Measurements from ENCODE around the gene OASL. TPM values are rescaled to one million over a fixed set of nuclear protein-coding genes. Genes with fewer than 3 reads are reported as not detected.

OASL gene, protein sequence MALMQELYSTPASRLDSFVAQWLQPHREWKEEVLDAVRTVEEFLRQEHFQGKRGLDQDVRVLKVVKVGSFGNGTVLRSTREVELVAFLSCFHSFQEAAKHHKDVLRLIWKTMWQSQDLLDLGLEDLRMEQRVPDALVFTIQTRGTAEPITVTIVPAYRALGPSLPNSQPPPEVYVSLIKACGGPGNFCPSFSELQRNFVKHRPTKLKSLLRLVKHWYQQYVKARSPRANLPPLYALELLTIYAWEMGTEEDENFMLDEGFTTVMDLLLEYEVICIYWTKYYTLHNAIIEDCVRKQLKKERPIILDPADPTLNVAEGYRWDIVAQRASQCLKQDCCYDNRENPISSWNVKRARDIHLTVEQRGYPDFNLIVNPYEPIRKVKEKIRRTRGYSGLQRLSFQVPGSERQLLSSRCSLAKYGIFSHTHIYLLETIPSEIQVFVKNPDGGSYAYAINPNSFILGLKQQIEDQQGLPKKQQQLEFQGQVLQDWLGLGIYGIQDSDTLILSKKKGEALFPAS
- total RNA-seq (1 to 10 TPM; 7.2 to 9.7 TPM), polyA plus RNA-seq (1 to 10 TPM; 5.6 to 9.8 TPM)

GRCh38 chr12:121038861-121039668 is at the start of gene OASL:
Gene OASL, minus strand, starts transcription at chr12:121039246. Its CDS starts 275 bp downstream, at chr12:121038971.
- H3K4me1 Mint-ChIP-seq = peaks cover 28 to 65% (median 38%) of the 10 kb centered on the region in 4 donors
- Histone ChIP-seq H3K9me3 (ENCODE audit: control insufficient read depth in 1 of 2, low read length in 2 of 2) (no peaks in the 10 kb centered on the region), H3K4me3 (ENCODE audit: low read length in 2 of 2) (peak within 1 kb of the TSS; percentile 80 to 86), H3K27me3 (ENCODE audit: insufficient read depth, low read length) (no peaks in the 10 kb centered on the region), H3K27ac (ENCODE audit: low read depth, low read length) (peak within 1 kb of the TSS; percentile 78), H3K36me3 (ENCODE audit: insufficient read depth, low read length) (no peaks in the 10 kb centered on the region), H3K4me1 (ENCODE audit: insufficient read depth, low read length) (peaks cover 45% of the 10 kb centered on the region)
- peak within 1 kb of the TSS; percentile 97 to 100 (median 98) for H3K4me3 Mint-ChIP-seq
- intact Hi-C loops (cut with micrococcal nuclease) = loop anchor here (1.0 kb wide), 2 partner anchors 21 to 23 kb away; partner anchors contain the start of gene C12orf43
- peak within 1 kb of the TSS; percentile 96 to 100 (median 98) for H3K27ac Mint-ChIP-seq
- ChIA-PET POLR2A (ENCODE audit: partially characterized antibody) (interaction anchor here (0.6 to 3.3 kb wide), 9 partner anchors 8 to 58 kb away, joined by 3 to 15 read pairs (median 3); partner anchors contain the start of gene C12orf43), CTCF (ENCODE audit: partially characterized antibody) (interaction anchor here (1.5 to 8.2 kb wide), 2 partner anchors 21 to 54 kb away, joined by 4 to 65 read pairs; no protein-coding TSS in a partner anchor)
- H3K9me3 Mint-ChIP-seq = no peaks in the 10 kb centered on the region
- peaks cover 7 to 11% of the 10 kb centered on the region in 2 donors for H3K36me3 Mint-ChIP-seq
- H3K27me3 Mint-ChIP-seq = peaks cover 3 to 5% of the 10 kb centered on the region in 2 donors
- peak; percentile 62 to 82 (median 62) for DNase-seq

DNA sequence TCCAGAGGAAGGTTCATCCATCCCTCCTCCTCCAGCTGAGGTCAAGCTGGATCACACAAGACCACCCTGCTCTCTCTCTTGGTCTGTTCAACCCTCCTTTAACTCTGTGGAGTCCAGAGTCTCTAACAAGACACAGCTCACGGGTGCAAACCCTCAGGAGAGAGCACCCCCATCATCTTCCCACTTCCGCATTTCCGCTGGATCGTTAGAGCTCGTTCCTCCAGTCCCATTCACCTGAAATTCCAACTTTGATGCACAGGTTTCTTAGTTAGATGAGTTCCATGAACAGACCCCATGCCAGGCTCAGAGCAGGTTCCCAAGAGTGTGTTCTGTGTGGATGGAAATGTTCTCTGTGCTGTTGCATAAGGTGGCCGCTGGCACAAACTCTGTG is 49.1 kb upstream of the OASL start:
- no peaks in the 10 kb centered on the region for H3K27me3 ChIP-seq (ENCODE audit: insufficient read depth, low read length)
- no peaks in the 10 kb centered on the region for H3K9me3 Mint-ChIP-seq
- CTCF ChIA-PET (ENCODE audit: partially characterized antibody) = interaction anchor here (0.7 to 1.5 kb wide), 2 partner anchors 8 to 27 kb away, joined by 3 to 4 read pairs; no protein-coding TSS in a partner anchor
- no peaks in the 10 kb centered on the region for H3K36me3 ChIP-seq (ENCODE audit: insufficient read depth, low read length)
- H3K27ac Mint-ChIP-seq = peak overlapping the region in 3 of 7 donors; percentile 52 to 83 (median 71)
- H3K4me1 ChIP-seq (ENCODE audit: insufficient read depth, low read length) = peaks cover 22% of the 10 kb centered on the region
- H3K9me3 ChIP-seq (ENCODE audit: control insufficient read depth in 1 of 2, low read length in 2 of 2) = no peaks in the 10 kb centered on the region
- H3K27ac ChIP-seq (ENCODE audit: low read depth, low read length) = no peak overlapping the region
- POLR2A ChIA-PET (ENCODE audit: partially characterized antibody) = no interaction called here
- H3K27me3 Mint-ChIP-seq = no peaks in the 10 kb centered on the region
- H3K4me3 Mint-ChIP-seq = no peak overlapping the region
- peaks cover 31 to 50% (median 40%) of the 10 kb centered on the region in 4 donors for H3K4me1 Mint-ChIP-seq
- no peak overlapping the region for H3K4me3 ChIP-seq (ENCODE audit: low read length in 2 of 2)
- intact Hi-C loops (cut with micrococcal nuclease) = no loop called here
- no peaks in the 10 kb centered on the region for H3K36me3 Mint-ChIP-seq
- DNase-seq = no peak

- Mint-ChIP-seq H3K27ac (no peak overlapping the region), H3K9me3 (no peaks in the 10 kb centered on the region), H3K36me3 (no peaks in the 10 kb centered on the region), H3K4me3 (no peak overlapping the region), H3K27me3 (no peaks in the 10 kb centered on the region), H3K4me1 (peaks cover 25 to 44% (median 34%) of the 10 kb centered on the region in 4 donors)
- H3K4me1 ChIP-seq (ENCODE audit: insufficient read depth, low read length) = peaks cover 18% of the 10 kb centered on the region
- CTCF ChIA-PET (ENCODE audit: partially characterized antibody) = interaction anchor here (0.7 to 1.5 kb wide), 2 partner anchors 9 to 26 kb away, joined by 3 to 4 read pairs; no protein-coding TSS in a partner anchor
- no peak for DNase-seq
- H3K36me3 ChIP-seq (ENCODE audit: insufficient read depth, low read length) = no peaks in the 10 kb centered on the region
- no peak overlapping the region for H3K27ac ChIP-seq (ENCODE audit: low read depth, low read length)
- intact Hi-C loops (cut with micrococcal nuclease) = no loop called here
- H3K4me3 ChIP-seq (ENCODE audit: low read length in 2 of 2) = no peak overlapping the region
- H3K27me3 ChIP-seq (ENCODE audit: insufficient read depth, low read length) = no peaks in the 10 kb centered on the region
- H3K9me3 ChIP-seq (ENCODE audit: control insufficient read depth in 1 of 2, low read length in 2 of 2) = no peaks in the 10 kb centered on the region
- POLR2A ChIA-PET (ENCODE audit: partially characterized antibody) = no interaction called here
Observed at GRCh38 chr12:121087467-121088194, 48.6 kb upstream of the OASL start.

DNA sequence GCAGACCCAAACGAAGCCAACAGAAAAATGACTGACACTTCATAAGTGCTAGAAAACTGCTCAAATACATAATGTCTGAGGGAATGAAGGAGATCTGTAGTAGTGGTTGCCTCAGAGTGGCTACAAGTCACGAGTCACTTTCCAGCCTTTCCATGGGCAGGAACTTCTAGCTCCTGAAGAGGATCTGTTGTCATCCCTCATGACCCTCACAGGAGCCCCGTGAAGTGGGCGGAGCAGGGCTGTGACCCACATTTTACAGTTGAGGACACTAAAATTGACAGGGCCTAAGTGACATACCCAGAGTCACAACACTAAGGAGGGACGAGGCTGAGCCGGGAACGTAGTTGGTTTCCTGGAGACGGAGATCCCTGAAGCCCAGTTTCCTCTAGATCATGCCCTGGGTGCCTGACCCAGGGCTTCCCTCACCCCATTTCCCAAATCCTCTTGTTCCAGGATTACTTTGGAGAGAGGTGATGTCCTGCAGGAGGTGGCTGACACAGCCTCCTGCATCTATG is 47.8 kb upstream of the OASL start:
- POLR2A ChIA-PET (ENCODE audit: partially characterized antibody) = no interaction called here
- DNase-seq = no peak
- CTCF ChIA-PET (ENCODE audit: partially characterized antibody) = interaction anchor here (1.4 kb wide), 1 partner anchor 27 kb away, joined by 5 read pairs; no protein-coding TSS in a partner anchor
- peaks cover 10% of the 10 kb centered on the region for H3K4me1 ChIP-seq (ENCODE audit: insufficient read depth, low read length)
- H3K4me3 ChIP-seq (ENCODE audit: low read length in 2 of 2) = no peak overlapping the region
- H3K27me3 Mint-ChIP-seq = no peaks in the 10 kb centered on the region
- H3K9me3 ChIP-seq (ENCODE audit: control insufficient read depth in 1 of 2, low read length in 2 of 2) = no peaks in the 10 kb centered on the region
- intact Hi-C loops (cut with micrococcal nuclease) = no loop called here
- H3K27ac Mint-ChIP-seq = no peak overlapping the region
- no peak overlapping the region for H3K27ac ChIP-seq (ENCODE audit: low read depth, low read length)
- peaks cover 17 to 36% (median 26%) of the 10 kb centered on the region in 4 donors for H3K4me1 Mint-ChIP-seq
- no peaks in the 10 kb centered on the region for H3K27me3 ChIP-seq (ENCODE audit: insufficient read depth, low read length)
- no peaks in the 10 kb centered on the region for H3K36me3 Mint-ChIP-seq
- no peaks in the 10 kb centered on the region for H3K9me3 Mint-ChIP-seq
- H3K4me3 Mint-ChIP-seq = no peak overlapping the region
- no peaks in the 10 kb centered on the region for H3K36me3 ChIP-seq (ENCODE audit: insufficient read depth, low read length)

DNA sequence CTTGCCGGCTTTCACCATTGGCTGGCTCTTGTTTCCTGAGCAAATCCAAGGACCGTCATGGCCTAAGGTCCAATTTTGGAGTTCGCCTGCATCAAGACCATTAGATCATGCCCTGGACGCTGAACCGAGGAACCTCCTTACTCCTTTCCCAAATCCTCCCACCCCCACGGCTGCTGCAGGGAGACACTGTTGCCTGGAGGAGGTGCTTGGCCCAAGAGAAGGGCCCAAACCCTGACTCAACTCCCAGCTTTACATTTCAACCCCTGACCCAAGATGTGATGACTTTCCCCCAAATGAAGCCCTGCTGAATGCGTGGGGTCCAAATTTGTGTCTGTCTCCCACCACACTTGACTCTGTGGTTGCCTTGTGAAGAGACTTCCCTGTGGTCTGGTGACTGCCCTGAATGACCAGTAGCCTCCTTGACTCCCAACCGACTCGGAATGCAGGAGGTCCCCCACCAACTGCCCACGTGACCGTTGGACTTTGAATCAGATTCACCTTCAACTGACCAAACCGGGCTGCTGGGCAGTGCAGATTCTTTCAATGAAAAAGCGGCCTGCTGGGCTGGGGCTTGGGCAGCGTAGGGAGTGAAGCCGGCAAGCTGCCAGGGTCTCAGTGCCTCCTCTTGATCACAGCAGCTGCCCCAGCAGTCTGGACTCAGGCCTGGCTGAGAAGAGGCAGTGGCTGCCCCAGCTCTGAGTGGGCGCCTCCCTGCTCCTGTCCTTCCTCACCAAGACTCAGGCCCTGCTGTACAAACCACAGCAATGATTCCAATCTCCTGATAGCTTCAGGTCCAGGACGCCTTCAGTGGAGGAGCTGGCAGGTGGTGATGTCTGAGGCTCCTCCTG is 46.7 kb upstream of the OASL start:
- Histone ChIP-seq H3K27ac (ENCODE audit: low read depth, low read length) (no peak overlapping the region), H3K4me1 (ENCODE audit: insufficient read depth, low read length) (peaks cover 6% of the 10 kb centered on the region), H3K4me3 (ENCODE audit: low read length in 2 of 2) (no peak overlapping the region), H3K36me3 (ENCODE audit: insufficient read depth, low read length) (no peaks in the 10 kb centered on the region), H3K27me3 (ENCODE audit: insufficient read depth, low read length) (no peaks in the 10 kb centered on the region), H3K9me3 (ENCODE audit: control insufficient read depth in 1 of 2, low read length in 2 of 2) (no peaks in the 10 kb centered on the region)
- POLR2A ChIA-PET (ENCODE audit: partially characterized antibody) = no interaction called here
- CTCF ChIA-PET (ENCODE audit: partially characterized antibody) = interaction anchor here (1.4 kb wide), 1 partner anchor 26 kb away, joined by 5 read pairs; no protein-coding TSS in a partner anchor
- intact Hi-C loops (cut with micrococcal nuclease) = no loop called here
- Mint-ChIP-seq H3K36me3 (no peaks in the 10 kb centered on the region), H3K9me3 (no peaks in the 10 kb centered on the region), H3K4me3 (no peak overlapping the region), H3K27me3 (no peaks in the 10 kb centered on the region), H3K4me1 (peaks cover 12 to 25% (median 17%) of the 10 kb centered on the region in 4 donors), H3K27ac (peak overlapping the region in 1 of 7 donors; percentile 36)
- no peak for DNase-seq

DNA sequence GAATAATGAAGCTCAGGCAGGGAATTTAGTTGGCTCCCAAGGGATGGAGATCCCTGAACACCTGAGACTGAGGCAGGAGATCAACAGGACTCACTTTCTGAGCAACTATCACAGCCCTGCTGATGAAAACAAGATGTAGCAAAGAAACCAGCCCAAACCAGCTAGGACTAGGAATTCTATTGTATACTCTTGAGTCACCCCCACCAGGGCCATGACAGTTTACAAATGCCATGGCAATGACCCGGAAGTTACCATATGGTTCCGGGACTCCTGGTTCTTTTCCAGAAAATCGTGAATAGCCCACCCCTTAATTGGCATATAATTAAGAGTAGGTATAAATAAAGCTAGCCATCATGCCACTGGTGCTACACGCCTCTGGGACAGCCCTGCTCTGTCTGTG is 46.0 kb upstream of the OASL start:
- peaks cover 6% of the 10 kb centered on the region for H3K4me1 ChIP-seq (ENCODE audit: insufficient read depth, low read length)
- Mint-ChIP-seq H3K36me3 (no peaks in the 10 kb centered on the region), H3K27me3 (no peaks in the 10 kb centered on the region), H3K9me3 (no peaks in the 10 kb centered on the region), H3K27ac (no peak overlapping the region), H3K4me1 (peaks cover 10 to 24% (median 14%) of the 10 kb centered on the region in 4 donors), H3K4me3 (no peak overlapping the region)
- POLR2A ChIA-PET (ENCODE audit: partially characterized antibody) = no interaction called here
- no peaks in the 10 kb centered on the region for H3K27me3 ChIP-seq (ENCODE audit: insufficient read depth, low read length)
- no peak overlapping the region for H3K27ac ChIP-seq (ENCODE audit: low read depth, low read length)
- H3K36me3 ChIP-seq (ENCODE audit: insufficient read depth, low read length) = no peaks in the 10 kb centered on the region
- intact Hi-C loops (cut with micrococcal nuclease) = no loop called here
- DNase-seq = no peak
- H3K4me3 ChIP-seq (ENCODE audit: low read length in 2 of 2) = no peak overlapping the region
- no peaks in the 10 kb centered on the region for H3K9me3 ChIP-seq (ENCODE audit: control insufficient read depth in 1 of 2, low read length in 2 of 2)
- CTCF ChIA-PET (ENCODE audit: partially characterized antibody) = no interaction called here
